Thyroid gland (tissue), 4 donors: Measurements from ENCODE around the gene CDC42EP5. TPM values are rescaled to one million over a fixed set of nuclear protein-coding genes. Genes with fewer than 3 reads are reported as not detected.

Experiments
- DNase-seq, 2 donors: peaks; one replicate each; pipeline ENCODE4 v3.0.0-alpha.2; 2019
- H3K27ac ChIP-seq, 3 donors: fragments of 200-600 bp; sonication (generic); 1 replicate in 2 of 3; 2 replicates in 1 of 3; pipeline ENCODE4 v1.5.1; 2016 to 2019; ENCODE audit warnings: mild to moderate bottlenecking in 1 of 3, moderate library complexity in 1 of 3
- H3K27me3 ChIP-seq: fragments of 200-600 bp; sonication (generic); one replicate; pipeline ENCODE4 v1.5.1; 2019
- H3K36me3 ChIP-seq, 2 donors: fragments of 200-600 bp; sonication (generic); one replicate each; pipeline ENCODE4 v1.5.1; 2016 to 2019
- H3K4me1 ChIP-seq, 2 donors: fragments of 200-600 bp; sonication (generic); one replicate each; pipeline ENCODE4 v1.5.1; 2017 to 2019
- H3K4me3 ChIP-seq, 3 donors: fragments of 200-600 bp; sonication (generic); replicated peaks in 1 of 3; 1 replicate in 2 of 3; 2 replicates in 1 of 3; pipeline ENCODE4 v1.5.1; 2016; ENCODE audit warnings: mild to moderate bottlenecking in 1 of 3
- H3K9me3 ChIP-seq: fragments of 200-600 bp; sonication (generic); one replicate; pipeline ENCODE4 v1.5.1; 2017
- CTCF ChIP-seq, 6 experiments: fragments of 200-600 bp in 3 of 6; fragments of 450-650 bp in 3 of 6; sonication (generic) in 3 of 6; IDR thresholded peaks; one replicate each; pipeline ENCODE4 v1.5.1; 2016 to 2019; ENCODE audit warnings: antibody characterized with exemption in 6 of 6, mild to moderate bottlenecking in 2 of 6, inconsistent platforms in 1 of 6, moderate library complexity in 1 of 6
- POLR2A ChIP-seq, 2 donors: fragments of 450-650 bp; IDR thresholded peaks; one replicate each; pipeline ENCODE4 v1.6.1; 2017; ENCODE audit warnings: antibody characterized with exemption in 2 of 2, mild to moderate bottlenecking in 2 of 2, moderate library complexity in 1 of 2
- WGBS, 2 donors: methylation state at CpG; one replicate each; pipeline ENCODE4 v1.1.5; 2017; 5-methylcytosine and 5-hydroxymethylcytosine counted together
- intact Hi-C: fragments of 100-400 bp; cut with DNase I; formaldehyde crosslinking; loops from one replicate; pipeline ENCODE4 v1.15.1; 2023
- total RNA-seq, 4 donors: library from RNA; depleted of rRNA; stranded (reverse); fragments of >200 nt; gene quantifications; one replicate each; pipeline ENCODE4 v1.2.3, GENCODE V29; 2016

Gene CDC42EP5
- total RNA-seq, 4 donors from 2014 or later, result 1.8 to 18.7 (median 12.1) TPM

- H3K9me3 ChIP-seq, result no peaks in the 10 kb centered on the region
- intact Hi-C loops, result loop anchor here (2.0 kb wide), 1 partner anchor 14 kb away; the partner anchor contains the start of gene LENG8
- H3K36me3 ChIP-seq, result peaks cover 34 to 45% of the 10 kb centered on the region in 2 donors
- peak overlapping the region; percentile 81 to 91 (median 90) for H3K27ac ChIP-seq
- WGBS, 2 donors, result 52% methylated on average over 9 of the region's 91 CpGs; no CpG with 5 or more reads in 1 of the 2 donors
- peak overlapping the region in 1 of 3 donors; percentile 38 for H3K4me3 ChIP-seq
- peaks cover 14 to 28% of the 10 kb centered on the region in 2 donors for H3K4me1 ChIP-seq
- H3K27me3 ChIP-seq, result no peaks in the 10 kb centered on the region
- DNase-seq, result peak; percentile 45 to 50
- TF ChIP-seq POLR2A (IDR thresholded peaks at IDR 0.05), result no peak
- no peak for TF ChIP-seq CTCF (IDR thresholded peaks at IDR 0.05)
Measured at GRCh38 chr19:54462655-54463530, 10.2 kb downstream of the CDC42EP5 start.

GRCh38 chr19:54462047-54462654 is 10.9 kb downstream of the CDC42EP5 start:
- WGBS, 2 donors, result 79 to 84% methylated on average over 4 to 5 of the region's 15 CpGs
- Histone ChIP-seq H3K36me3 (peaks cover 41 to 51% of the 10 kb centered on the region in 2 donors), H3K4me1 (peaks cover 14 to 28% of the 10 kb centered on the region in 2 donors), H3K9me3 (no peaks in the 10 kb centered on the region), H3K4me3 (peak overlapping the region in 1 of 3 donors; percentile 38), H3K27ac (peak overlapping the region; percentile 81 to 91 (median 90)), H3K27me3 (no peaks in the 10 kb centered on the region)
- DNase-seq, result no peak
- no peak for TF ChIP-seq CTCF (IDR thresholded peaks at IDR 0.05)
- no peak for TF ChIP-seq POLR2A (IDR thresholded peaks at IDR 0.05)
- intact Hi-C loops, result loop anchor here (2.0 kb wide), 1 partner anchor 13 kb away; the partner anchor contains the start of gene LENG8

GRCh38 chr19:54461613-54462012 is 11.5 kb downstream of the CDC42EP5 start:
- intact Hi-C loops, result loop anchor here (2.0 kb wide), 1 partner anchor 13 kb away; the partner anchor contains the start of gene LENG8
- DNase-seq, result no peak
- no peaks in the 10 kb centered on the region for H3K9me3 ChIP-seq
- no peaks in the 10 kb centered on the region for H3K27me3 ChIP-seq
- TF ChIP-seq CTCF (IDR thresholded peaks at IDR 0.05), result no peak
- TF ChIP-seq POLR2A (IDR thresholded peaks at IDR 0.05), result no peak
- H3K27ac ChIP-seq, result peak overlapping the region in 1 of 3 donors; percentile 91
- peaks cover 14 to 28% of the 10 kb centered on the region in 2 donors for H3K4me1 ChIP-seq
- WGBS, 2 donors, result 30 to 43% methylated on average over 3 of the region's 3 CpGs
- H3K36me3 ChIP-seq, result peaks cover 46 to 57% of the 10 kb centered on the region in 2 donors
- no peak overlapping the region for H3K4me3 ChIP-seq

- no peak overlapping the region for H3K27ac ChIP-seq
Measured at GRCh38 chr19:54461210-54461609, 11.9 kb downstream of the CDC42EP5 start.

More at GRCh38 chr19:54461210-54461609, 11.9 kb downstream of the CDC42EP5 start:
- TF ChIP-seq CTCF (IDR thresholded peaks at IDR 0.05) (no peak), POLR2A (IDR thresholded peaks at IDR 0.05) (no peak)
- peaks cover 50 to 61% of the 10 kb centered on the region in 2 donors for H3K36me3 ChIP-seq
- intact Hi-C loops, result no loop called here
- no peak overlapping the region for H3K4me3 ChIP-seq
- 85 to 86% methylated on average over 27 of the region's 27 CpGs for WGBS, 2 donors
- no peaks in the 10 kb centered on the region for H3K9me3 ChIP-seq
- peaks cover 14 to 28% of the 10 kb centered on the region in 2 donors for H3K4me1 ChIP-seq
- no peaks in the 10 kb centered on the region for H3K27me3 ChIP-seq
- DNase-seq, result no peak
